Rectal smooth muscle tissue (tissue), 1 donor: ENCODE measurements around the gene MED13.
"Not testable (repeated sequence)": the region's sequence is repeated elsewhere in the genome, so short reads cannot be mapped to it uniquely, and the experiment has no call there.

Experiments used
- H3K27ac ChIP-seq: one replicate; pipeline ENCODE4 v1.7.0; 2013; ENCODE audit warnings: low read depth, low read length, inconsistent platforms
- H3K27me3 ChIP-seq: one replicate; pipeline ENCODE4 v1.7.0; 2013; ENCODE audit warnings: low read length; ENCODE audit not compliant: control insufficient read depth, insufficient read depth
- H3K36me3 ChIP-seq: one replicate; pipeline ENCODE4 v1.7.0; 2013; ENCODE audit warnings: low read length; ENCODE audit not compliant: control insufficient read depth, insufficient read depth
- H3K4me1 ChIP-seq: one replicate; pipeline ENCODE4 v1.7.0; 2013; ENCODE audit warnings: low read length; ENCODE audit not compliant: control insufficient read depth, insufficient read depth
- H3K4me3 ChIP-seq: one replicate; pipeline ENCODE4 v1.7.0; 2013; ENCODE audit warnings: low read length
- H3K9ac ChIP-seq: one replicate; pipeline ENCODE4 v1.7.0; 2013; ENCODE audit warnings: low read length

The MED13 gene

DNA sequence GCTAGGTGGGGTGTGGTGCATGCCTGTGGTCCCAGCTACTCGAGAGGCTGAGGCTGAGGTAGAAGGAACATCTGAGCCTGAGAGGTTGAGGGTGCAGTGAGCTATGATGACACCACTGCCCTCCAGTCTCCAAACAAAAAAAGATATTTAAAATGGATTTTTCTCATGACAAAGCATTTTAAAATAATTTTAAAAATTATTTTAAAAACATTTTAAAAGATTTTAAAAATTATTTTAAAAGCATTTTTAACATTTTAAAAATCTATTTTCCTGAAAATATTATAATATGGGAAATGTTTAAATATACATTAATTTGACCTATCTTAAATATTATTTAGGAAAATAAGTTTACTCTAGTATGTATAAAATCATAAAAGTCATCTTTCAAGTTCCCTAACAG lies 26.8 kb downstream of the MED13 start:
- Histone ChIP-seq H3K27ac (no peak overlapping the region), H3K4me1 (no peaks in the 10 kb centered on the region), H3K9ac (no peak overlapping the region), H3K36me3 (peaks cover 12% of the 10 kb centered on the region), H3K4me3 (no peak overlapping the region), H3K27me3 (no peaks in the 10 kb centered on the region)

DNA sequence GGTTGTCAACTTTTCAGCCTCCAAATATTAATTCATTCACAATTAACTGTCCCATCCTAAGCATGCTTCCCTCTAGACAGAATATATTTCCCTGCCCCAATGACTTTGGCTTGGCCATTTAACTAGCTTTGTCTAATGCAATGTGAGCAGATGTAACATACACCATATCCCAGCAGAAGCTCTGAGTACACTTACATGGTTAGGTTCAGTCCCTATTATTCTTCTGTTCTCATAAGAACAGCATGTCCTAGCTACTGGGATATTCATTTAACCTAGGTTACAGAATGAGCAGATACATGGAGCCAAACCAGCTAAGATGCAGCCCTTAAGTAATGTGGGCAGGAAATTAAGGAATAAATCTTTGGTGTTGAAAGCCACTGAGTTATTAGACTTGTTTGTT lies 31.8 kb downstream of the MED13 start:
- Histone ChIP-seq H3K9ac (no peak overlapping the region), H3K27ac (no peak overlapping the region), H3K4me1 (no peaks in the 10 kb centered on the region), H3K36me3 (peaks cover 18% of the 10 kb centered on the region), H3K4me3 (no peak overlapping the region), H3K27me3 (no peaks in the 10 kb centered on the region)

DNA sequence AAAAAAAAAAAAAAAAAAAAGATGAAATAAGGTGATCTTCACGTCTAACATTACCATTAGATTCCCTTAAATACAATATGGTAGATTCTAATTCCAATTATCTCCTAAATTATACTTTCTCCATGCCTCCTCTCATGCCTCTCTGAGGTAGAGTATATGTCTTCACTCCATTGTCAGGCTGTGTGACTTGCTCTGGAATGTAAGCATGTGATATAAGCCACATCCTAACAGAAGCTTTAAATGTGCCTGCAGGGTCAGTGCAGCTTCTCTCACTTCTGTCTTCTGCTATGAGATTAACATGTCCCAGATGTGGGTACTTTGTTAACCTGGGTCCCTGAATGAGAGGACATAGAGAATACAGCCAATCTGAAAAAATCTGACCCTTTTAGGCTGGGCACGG lies 32.6 kb downstream of the MED13 start:
- H3K4me3 ChIP-seq: no peak overlapping the region
- no peaks in the 10 kb centered on the region for H3K27me3 ChIP-seq
- H3K27ac ChIP-seq: no peak overlapping the region
- H3K4me1 ChIP-seq: no peaks in the 10 kb centered on the region
- H3K9ac ChIP-seq: no peak overlapping the region
- H3K36me3 ChIP-seq: peaks cover 18% of the 10 kb centered on the region

- Histone ChIP-seq H3K27me3 (no peaks in the 10 kb centered on the region), H3K4me1 (no peaks in the 10 kb centered on the region), H3K36me3 (peaks cover 22% of the 10 kb centered on the region), H3K27ac (no peak overlapping the region), H3K9ac (no peak overlapping the region), H3K4me3 (no peak overlapping the region)
Observed at GRCh38 chr17:62030264-62030663, 34.8 kb downstream of the MED13 start.

GRCh38 chr17:62024866-62025265 lies 40.2 kb downstream of the MED13 start:
- no peaks in the 10 kb centered on the region for H3K4me1 ChIP-seq
- no peak overlapping the region for H3K27ac ChIP-seq
- H3K36me3 ChIP-seq: peaks cover 19% of the 10 kb centered on the region
- H3K27me3 ChIP-seq: no peaks in the 10 kb centered on the region
- no peak overlapping the region for H3K4me3 ChIP-seq
- H3K9ac ChIP-seq: no peak overlapping the region

GRCh38 chr17:62017912-62018311 lies 47.2 kb downstream of the MED13 start:
- no peak overlapping the region for H3K4me3 ChIP-seq

GRCh38 chr17:62017496-62017895 lies 47.6 kb downstream of the MED13 start:
- Histone ChIP-seq H3K27me3 (no peaks in the 10 kb centered on the region), H3K4me3 (no peak overlapping the region), H3K4me1 (no peaks in the 10 kb centered on the region), H3K36me3 (peaks cover 2% of the 10 kb centered on the region), H3K27ac (no peak overlapping the region), H3K9ac (no peak overlapping the region)

More at GRCh38 chr17:62017912-62018311, 47.2 kb downstream of the MED13 start:
- Histone ChIP-seq H3K27ac (no peak overlapping the region), H3K9ac (no peak overlapping the region), H3K36me3 (peaks cover 2% of the 10 kb centered on the region), H3K27me3 (no peaks in the 10 kb centered on the region), H3K4me1 (no peaks in the 10 kb centered on the region)

- no peak overlapping the region for H3K27ac ChIP-seq
- H3K9ac ChIP-seq: no peak overlapping the region
- H3K36me3 ChIP-seq: peaks cover 6% of the 10 kb centered on the region
- H3K4me1 ChIP-seq: no peaks in the 10 kb centered on the region
- no peak overlapping the region for H3K4me3 ChIP-seq
- no peaks in the 10 kb centered on the region for H3K27me3 ChIP-seq
Observed at GRCh38 chr17:62014526-62014925, 50.6 kb downstream of the MED13 start.

DNA sequence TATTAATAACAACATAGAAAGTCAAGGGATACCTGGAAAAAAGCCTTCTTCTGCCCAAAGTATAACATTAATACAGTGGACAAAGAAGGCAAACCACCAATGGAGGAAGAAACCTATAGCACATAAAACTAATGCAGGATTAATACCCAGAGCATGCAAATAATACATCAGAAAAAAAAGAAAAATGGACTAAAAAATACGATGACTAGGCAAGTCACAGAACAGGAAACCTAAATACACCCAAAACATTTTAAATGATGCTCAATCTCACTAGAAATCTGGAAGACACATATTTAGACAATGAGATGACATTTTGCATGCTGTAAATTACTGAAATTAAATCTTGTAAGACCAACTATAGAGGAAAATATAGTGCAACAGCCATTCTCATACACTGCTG lies 55.9 kb downstream of the MED13 start:
- peaks cover 4% of the 10 kb centered on the region for H3K4me1 ChIP-seq
- H3K36me3 ChIP-seq: peaks cover 16% of the 10 kb centered on the region

GRCh38 chr17:62008294-62008693 lies 56.8 kb downstream of the MED13 start:
- no peak overlapping the region for H3K27ac ChIP-seq
- no peak overlapping the region for H3K4me3 ChIP-seq
- H3K27me3 ChIP-seq: no peaks in the 10 kb centered on the region
- peaks cover 4% of the 10 kb centered on the region for H3K4me1 ChIP-seq
- H3K36me3 ChIP-seq: peaks cover 16% of the 10 kb centered on the region
- no peak overlapping the region for H3K9ac ChIP-seq

More for the DNA sequence above, 55.9 kb downstream of the MED13 start:
- H3K27ac ChIP-seq: no peak overlapping the region
- no peaks in the 10 kb centered on the region for H3K27me3 ChIP-seq
- H3K4me3 ChIP-seq: no peak overlapping the region
- H3K9ac ChIP-seq: no peak overlapping the region

DNA sequence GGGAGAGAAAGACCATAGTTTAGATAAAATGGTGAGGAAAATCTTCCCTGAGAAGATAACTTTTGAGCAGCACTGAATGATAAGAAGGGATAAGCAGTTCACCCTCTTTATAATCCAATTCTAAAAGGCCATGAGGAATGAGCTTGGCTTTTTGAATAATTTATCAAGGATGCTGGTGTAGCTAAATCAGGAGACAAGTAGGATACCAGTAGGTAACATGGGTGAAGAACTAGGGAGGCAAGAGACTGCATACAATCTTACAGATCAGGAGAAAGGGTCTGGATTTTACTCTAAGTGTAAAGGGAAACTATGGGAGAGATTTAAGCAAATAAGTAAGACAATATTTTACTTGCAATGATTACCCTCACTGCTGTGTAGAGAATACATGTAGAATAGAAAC lies 60.7 kb downstream of the MED13 start:
- H3K4me3 ChIP-seq: no peak overlapping the region
- peaks cover 4% of the 10 kb centered on the region for H3K4me1 ChIP-seq
- no peak overlapping the region for H3K27ac ChIP-seq
- no peak overlapping the region for H3K9ac ChIP-seq
- H3K36me3 ChIP-seq: peaks cover 9% of the 10 kb centered on the region
- no peaks in the 10 kb centered on the region for H3K27me3 ChIP-seq

DNA sequence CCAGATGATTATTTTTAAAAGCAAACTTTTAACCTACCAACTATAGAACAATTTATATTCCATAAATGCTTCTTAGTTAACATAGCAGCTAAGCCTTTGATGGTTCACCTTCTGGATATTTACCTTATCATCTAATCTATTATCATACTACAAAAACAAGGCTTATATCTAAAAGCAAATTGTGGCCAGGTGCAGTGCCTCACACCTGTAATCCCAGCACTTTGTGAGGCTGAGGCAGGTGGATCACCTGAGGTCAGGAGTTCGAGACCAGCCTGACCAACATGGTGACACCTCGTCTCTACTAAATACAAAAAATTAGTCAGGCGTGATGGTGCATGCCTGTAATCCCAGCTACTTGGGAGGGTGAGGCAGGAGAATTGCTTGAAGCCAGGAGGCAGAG lies 61.9 kb downstream of the MED13 start:
- not testable (repeated sequence) for H3K27ac ChIP-seq, H3K27me3 ChIP-seq, H3K4me3 ChIP-seq, H3K36me3 ChIP-seq, H3K9ac ChIP-seq, H3K4me1 ChIP-seq

DNA sequence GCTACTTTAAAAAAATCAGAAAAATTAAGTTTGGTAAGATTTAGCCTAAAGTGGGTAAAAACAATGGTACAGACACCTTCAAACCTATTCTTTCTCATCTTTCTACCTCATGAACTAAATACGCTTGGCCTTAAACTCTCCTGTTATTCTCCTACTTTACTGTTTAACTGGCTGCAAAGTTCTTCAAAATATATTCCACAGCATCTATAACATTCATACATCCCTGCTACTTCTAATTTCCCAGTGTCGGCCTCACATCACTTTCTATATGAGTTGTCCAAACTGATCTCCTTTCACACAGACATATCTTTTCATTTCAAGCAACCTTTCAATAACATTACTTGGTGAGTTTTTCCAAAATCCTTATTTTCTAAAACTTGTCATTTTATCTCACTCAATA lies 64.0 kb downstream of the MED13 start:
- Histone ChIP-seq H3K9ac (no peak overlapping the region), H3K36me3 (peaks cover 6% of the 10 kb centered on the region), H3K4me3 (no peak overlapping the region), H3K27me3 (no peaks in the 10 kb centered on the region), H3K27ac (no peak overlapping the region), H3K4me1 (peaks cover 9% of the 10 kb centered on the region)
